ENCODE data around the gene NOC4L. TPM values are rescaled to one million over a fixed set of nuclear protein-coding genes. Genes with fewer than 3 reads are reported as not detected.

Gene NOC4L
- total and polyA plus RNA-seq, 2 of the 4 experiments (the other 2 are of a cell fraction) = 5.2 to 13.4 TPM

DNA sequence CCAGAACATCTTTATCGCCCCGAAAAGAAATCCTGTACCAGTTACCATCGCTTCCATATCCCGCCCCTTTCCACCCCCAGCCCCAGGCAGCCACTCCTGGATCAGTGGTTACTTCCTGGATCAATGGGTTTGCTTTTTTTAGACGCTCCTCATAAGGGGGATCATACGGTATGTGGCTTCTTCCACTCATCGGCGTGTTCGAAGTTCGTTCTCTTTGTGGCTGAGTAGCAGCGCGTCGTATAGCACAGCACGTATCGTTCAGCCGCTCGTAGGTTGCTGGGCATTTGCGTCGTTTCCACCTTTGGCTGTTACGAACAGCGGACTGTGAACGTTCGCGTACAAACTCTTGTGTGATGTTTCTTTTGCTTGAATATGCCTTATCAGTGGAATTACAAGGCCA lies 1.8 kb downstream of the NOC4L start:
- in situ Hi-C loops (cut with MboI; ENCODE audit: low sequenced_read_pairs) (no loop called here), intact Hi-C loops (cut with micrococcal nuclease) (no loop called here), dilution Hi-C loops (cut with HindIII; ENCODE audit: low sequenced_read_pairs, unreplicated experiment) (no loop called here)
- Histone ChIP-seq H4K91ac (ENCODE audit: insufficient read depth, low read depth, low read length) (no peak overlapping the region), H3K18ac (ENCODE audit: low read depth, low read length) (no peak overlapping the region), H2AK9ac (replicated peaks; ENCODE audit: low read depth, low read length, poor library complexity) (no peak overlapping the region), H3K56ac (ENCODE audit: extremely low read depth, insufficient read depth, low read length) (no peak overlapping the region), H3K36me3 (ENCODE audit: control insufficient read depth, insufficient read depth, low read length) (peaks cover 24% of the 10 kb centered on the region), H3K4me3 (ENCODE audit: insufficient read depth, low read depth, low read length) (no peak overlapping the region), H2BK5ac (ENCODE audit: low read depth, low read length, poor library complexity, severe bottlenecking) (no peak overlapping the region), H3K23ac (ENCODE audit: low read depth, low read length) (no peak overlapping the region), H2BK15ac (ENCODE audit: low read depth, low read length) (no peak overlapping the region), H3K79me1 (ENCODE audit: low read depth in 1 of 2, low read length in 2 of 2) (peaks cover 13 to 40% of the 10 kb centered on the region in 2 experiments), H4K20me1 (ENCODE audit: insufficient read depth, low read length) (peaks cover 5% of the 10 kb centered on the region; the same call in 1 of the 2 replicates), H3K9ac (ENCODE audit: low read depth, low read length) (no peak overlapping the region), H4K8ac (ENCODE audit: low read depth in 2 of 2, low read length in 2 of 2) (no peak overlapping the region), H3K27me3 (ENCODE audit: control insufficient read depth, insufficient read depth, low read length) (no peaks in the 10 kb centered on the region), H4K5ac (ENCODE audit: low read depth, low read length) (no peak overlapping the region), H3K9me3 (ENCODE audit: control insufficient read depth, insufficient read depth, low read length) (no peaks in the 10 kb centered on the region), H2BK20ac (ENCODE audit: low read depth, low read length) (no peak overlapping the region), H2AK5ac (ENCODE audit: low read depth, low read length) (no peak overlapping the region), H3K9me1 (ENCODE audit: insufficient read depth, low read length) (0 out of 2 replicates have a peak, but pooled peaks cover 3% of the 10 kb centered on the region), H2BK120ac (ENCODE audit: low read depth, low read length) (no peak overlapping the region), H3K4me2 (ENCODE audit: low read depth, low read length) (no peak overlapping the region), H3K27ac (ENCODE audit: insufficient read depth, low read length) (no peak overlapping the region), H3K4me1 (ENCODE audit: control insufficient read depth, insufficient read depth, low read length) (peaks cover 9% of the 10 kb centered on the region), H3K14ac (replicated peaks; ENCODE audit: low read depth, low read length) (no peak overlapping the region), H3K4ac (ENCODE audit: low read depth, low read length) (no peak overlapping the region), H2AFZ (replicated peaks; ENCODE audit: low read length, poor library complexity) (no peak overlapping the region)
- BruUV-seq (replicated peaks) = no TSS peak
- 95% methylated on average over 9 of the region's 24 CpGs; no CpG with 5 or more reads in 1 of the 2 experiments for WGBS, 2 experiments (ENCODE audit: extremely low coverage in 2 of 2, insufficient read length in 1 of 2)
- ChIA-PET CTCF (no interaction called here), POLR2A (ENCODE audit: unreplicated experiment) (no interaction called here)
- DNase-seq (no peak), ATAC-seq (ENCODE audit: low read depth) (no peak)
- no peak for TF ChIP-seq NFE2L2 (IDR thresholded peaks at IDR 0.05; ENCODE audit: low read depth, low read length)
- no peak for TF ChIP-seq CHD1 (IDR thresholded peaks at IDR 0.05; ENCODE audit: low read depth, low read length)
- TF ChIP-seq MAZ (IDR thresholded peaks at IDR 0.05; ENCODE audit: borderline replicate concordance, low read depth, low read length) = no peak
- TF ChIP-seq, protein P1, sequence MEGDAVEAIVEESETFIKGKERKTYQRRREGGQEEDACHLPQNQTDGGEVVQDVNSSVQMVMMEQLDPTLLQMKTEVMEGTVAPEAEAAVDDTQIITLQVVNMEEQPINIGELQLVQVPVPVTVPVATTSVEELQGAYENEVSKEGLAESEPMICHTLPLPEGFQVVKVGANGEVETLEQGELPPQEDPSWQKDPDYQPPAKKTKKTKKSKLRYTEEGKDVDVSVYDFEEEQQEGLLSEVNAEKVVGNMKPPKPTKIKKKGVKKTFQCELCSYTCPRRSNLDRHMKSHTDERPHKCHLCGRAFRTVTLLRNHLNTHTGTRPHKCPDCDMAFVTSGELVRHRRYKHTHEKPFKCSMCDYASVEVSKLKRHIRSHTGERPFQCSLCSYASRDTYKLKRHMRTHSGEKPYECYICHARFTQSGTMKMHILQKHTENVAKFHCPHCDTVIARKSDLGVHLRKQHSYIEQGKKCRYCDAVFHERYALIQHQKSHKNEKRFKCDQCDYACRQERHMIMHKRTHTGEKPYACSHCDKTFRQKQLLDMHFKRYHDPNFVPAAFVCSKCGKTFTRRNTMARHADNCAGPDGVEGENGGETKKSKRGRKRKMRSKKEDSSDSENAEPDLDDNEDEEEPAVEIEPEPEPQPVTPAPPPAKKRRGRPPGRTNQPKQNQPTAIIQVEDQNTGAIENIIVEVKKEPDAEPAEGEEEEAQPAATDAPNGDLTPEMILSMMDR (conservative IDR thresholded peaks at IDR 0.05; ENCODE audit: low read depth, low read length) = no peak
- TF ChIP-seq FOS (IDR thresholded peaks at IDR 0.05; ENCODE audit: low read depth, low read length) = no peak
- no peak for TF ChIP-seq BHLHE40 (IDR thresholded peaks at IDR 0.05; ENCODE audit: low read depth, low read length)
